Liver (tissue), 9 donors: ENCODE data around the gene RGS7. TPM values are rescaled to one million over a fixed set of nuclear protein-coding genes. Genes with fewer than 3 reads are reported as not detected.

Experiments
- DNase-seq: peaks from one replicate; pipeline ENCODE4 v3.0.0-alpha.2; 2017; ENCODE audit warnings: low spot score
- H3K27ac ChIP-seq, 2 donors: one replicate each; pipeline ENCODE4 v1.7.0; 2013; ENCODE audit warnings: inconsistent platforms in 2 of 2, low read length in 2 of 2, control low read depth in 1 of 2, low read depth in 1 of 2, mild to moderate bottlenecking in 1 of 2
- H3K27me3 ChIP-seq, 4 donors: one replicate each; pipeline versions ENCODE4 v1.6.1 to v1.7.0; 2013; ENCODE audit warnings: low read length in 3 of 4, inconsistent platforms in 1 of 4, mild to moderate bottlenecking in 1 of 4, moderate library complexity in 1 of 4; ENCODE audit not compliant: control insufficient read depth in 4 of 4, insufficient read depth in 4 of 4
- H3K36me3 ChIP-seq, 4 donors: one replicate each; pipeline versions ENCODE4 v1.6.1 to v1.7.0; 2013; ENCODE audit warnings: low read length in 3 of 4, mild to moderate bottlenecking in 3 of 4, low read depth in 1 of 4, moderate library complexity in 1 of 4; ENCODE audit not compliant: control insufficient read depth in 4 of 4, insufficient read depth in 3 of 4
- H3K4me1 ChIP-seq, 4 donors: one replicate each; pipeline versions ENCODE4 v1.6.1 to v1.7.0; 2013; ENCODE audit warnings: low read length in 3 of 4, mild to moderate bottlenecking in 3 of 4, moderate library complexity in 1 of 4; ENCODE audit not compliant: control insufficient read depth in 4 of 4, insufficient read depth in 4 of 4
- H3K4me3 ChIP-seq, 3 donors: one replicate each; pipeline versions ENCODE4 v1.6.1 to v1.7.0; 2013; ENCODE audit warnings: low read length in 3 of 3, control low read depth in 1 of 3, low read depth in 1 of 3, mild to moderate bottlenecking in 1 of 3
- H3K9ac ChIP-seq, 2 donors: one replicate each; pipeline ENCODE4 v1.7.0; 2013; ENCODE audit warnings: low read length in 2 of 2, mild to moderate bottlenecking in 2 of 2, moderate library complexity in 2 of 2, control low read depth in 1 of 2, low read depth in 1 of 2
- H3K9me3 ChIP-seq, 4 donors: one replicate each; pipeline versions ENCODE4 v1.6.1 to v1.7.0; 2013; ENCODE audit warnings: low read length in 3 of 4; ENCODE audit not compliant: control insufficient read depth in 4 of 4
- EGR1 ChIP-seq, 2 donors: IDR thresholded peaks; 2 replicates each; pipeline ENCODE4 v1.6.1; 2016 to 2018; ENCODE audit warnings: antibody characterized with exemption in 2 of 2, low read depth in 2 of 2
- FOXA1 ChIP-seq: IDR thresholded peaks from 2 replicates; pipeline ENCODE4 v1.6.1; 2016; ENCODE audit warnings: antibody characterized with exemption
- FOXA2 ChIP-seq: IDR thresholded peaks from 2 replicates; pipeline ENCODE4 v1.6.1; 2016; ENCODE audit warnings: antibody characterized with exemption
- GABPA ChIP-seq, 2 donors: IDR thresholded peaks in 1 of 2; conservative IDR thresholded peaks in 1 of 2; 2 replicates each; pipeline ENCODE4 v1.6.1; 2016; ENCODE audit warnings: antibody characterized with exemption in 2 of 2, mild to moderate bottlenecking in 1 of 2, moderate library complexity in 1 of 2
- HNF4A ChIP-seq, 2 donors: conservative IDR thresholded peaks; 2 replicates each; pipeline ENCODE4 v1.6.1; 2016; ENCODE audit warnings: antibody characterized with exemption in 2 of 2, mild to moderate bottlenecking in 2 of 2
- HNF4G ChIP-seq: IDR thresholded peaks from 2 replicates; pipeline ENCODE4 v1.6.1; 2016; ENCODE audit warnings: antibody characterized with exemption
- JUND ChIP-seq, 2 donors: IDR thresholded peaks; 2 replicates each; pipeline ENCODE4 v1.6.1; 2016; ENCODE audit warnings: antibody characterized with exemption in 2 of 2
- NR2F2 ChIP-seq: IDR thresholded peaks from 2 replicates; pipeline ENCODE4 v1.6.1; 2016; ENCODE audit warnings: antibody characterized with exemption
- RAD21 ChIP-seq, 2 donors: IDR thresholded peaks; 2 replicates each; pipeline ENCODE4 v1.6.1; 2016; ENCODE audit warnings: antibody characterized with exemption in 2 of 2, mild to moderate bottlenecking in 2 of 2
- RXRA ChIP-seq, 2 donors: IDR thresholded peaks; 2 replicates each; pipeline ENCODE4 v1.6.1; 2017 to 2018; ENCODE audit warnings: antibody characterized with exemption in 2 of 2, mild to moderate bottlenecking in 1 of 2
- SP1 ChIP-seq: IDR thresholded peaks from 2 replicates; pipeline ENCODE4 v1.6.1; 2018; ENCODE audit warnings: antibody characterized with exemption, mild to moderate bottlenecking
- TAF1 ChIP-seq: conservative IDR thresholded peaks from 2 replicates; pipeline ENCODE4 v1.6.1; 2016; ENCODE audit warnings: antibody characterized with exemption, mild to moderate bottlenecking
- YY1 ChIP-seq: IDR thresholded peaks from 2 replicates; pipeline ENCODE4 v1.6.1; 2016; ENCODE audit warnings: antibody characterized with exemption, mild to moderate bottlenecking
- WGBS: extraction: QIAGEN DNeasy Blood & Tissue Kit; methylation state at CpG from one replicate; pipeline ENCODE4 v1.1.7; 2013; 5-methylcytosine and 5-hydroxymethylcytosine counted together
- polyA plus RNA-seq, 2 donors: library from polyadenylated mRNA; stranded (reverse) in 1 of 2; unstranded in 1 of 2; fragments of 200-250 nt in 1 of 2; fragments of >200 nt in 1 of 2; fragmentation: Nextera tagmentation in 1 of 2; extraction: Ambion mirVana in 1 of 2; gene quantifications; one replicate each; pipeline versions ENCODE4 v1.2.1 to v1.2.3, GENCODE V29; 2013 to 2015
- total RNA-seq, 2 donors: library from RNA; depleted of rRNA; stranded (reverse); fragments of >200 nt; gene quantifications; one replicate each; pipeline ENCODE4 v1.2.3, GENCODE V29; 2014
- TF ChIP-seq, protein P1 (sequence below): IDR thresholded peaks from 2 replicates; pipeline ENCODE4 v1.6.1; 2016; ENCODE audit warnings: antibody characterized with exemption
- TF ChIP-seq, protein P2 (sequence below): IDR thresholded peaks from 2 replicates; pipeline ENCODE4 v1.6.1; 2016; ENCODE audit warnings: antibody characterized with exemption
- TF ChIP-seq, protein P3 (sequence below): IDR thresholded peaks from 2 replicates; pipeline ENCODE4 v1.6.1; 2016; ENCODE audit warnings: antibody characterized with exemption
- TF ChIP-seq, protein P4 (sequence below): fragments of 150-350 bp; IDR thresholded peaks from 2 replicates; pipeline ENCODE4 v1.5.1; 2017; ENCODE audit warnings: improper control_type of control experiment, low read depth, low read length; ENCODE audit not compliant: missing input control
- TF ChIP-seq, protein P5 (sequence below): IDR thresholded peaks from 2 replicates; pipeline ENCODE4 v1.6.1; 2016; ENCODE audit warnings: antibody characterized with exemption, mild to moderate bottlenecking
- donor health status: healthy.
- donor health status: healthy.
- donor health status: healthy.
- donor health status: healthy.
- donor health status: healthy.

RGS7 gene
- total and polyA plus RNA-seq, 4 donors = 0.05 to 0.18 TPM; not detected in 2

DNA sequence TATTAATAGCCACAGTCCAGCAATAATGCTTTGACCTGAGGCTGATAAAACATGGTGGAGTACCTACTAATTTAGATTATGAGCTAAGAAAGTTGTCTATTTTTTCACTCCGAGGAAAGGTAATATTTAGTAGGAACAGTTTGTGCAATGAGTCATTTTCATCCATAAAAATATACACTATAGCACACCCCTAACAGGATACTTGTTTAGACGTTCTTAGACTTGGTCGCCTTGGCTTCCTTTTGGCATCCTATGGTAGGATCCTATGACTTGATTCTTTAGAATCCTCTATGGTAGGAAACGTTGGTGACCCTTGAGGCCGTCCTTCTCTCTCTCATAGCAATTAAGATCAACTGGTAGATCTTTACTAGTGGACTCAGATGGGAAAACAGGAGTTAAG is 81.8 kb downstream of the RGS7 start:
- Histone ChIP-seq H3K9me3 (peaks cover 0 to 6% (median 2%) of the 10 kb centered on the region in 4 donors), H3K4me1 (no peaks in the 10 kb centered on the region)
- WGBS = 57% methylated on average over 5 of the region's 5 CpGs

DNA sequence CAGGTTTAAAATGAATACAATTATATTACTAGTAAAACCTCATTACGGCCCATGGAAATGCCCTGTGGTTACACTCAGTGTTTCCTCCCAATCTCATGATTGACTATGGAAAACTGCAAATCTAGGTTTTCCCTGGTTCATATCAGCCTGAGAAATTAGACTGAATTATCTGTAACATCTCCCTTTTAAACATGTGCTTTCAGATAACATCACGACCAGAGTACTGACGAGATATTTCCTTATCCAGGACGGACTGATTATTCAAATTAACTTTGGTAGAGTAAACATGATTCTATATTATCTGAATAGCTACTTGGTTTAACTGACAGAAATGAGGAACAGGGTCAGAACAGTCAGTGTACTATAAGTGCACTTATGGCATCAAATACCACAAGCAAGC is 82.3 kb downstream of the RGS7 start:
- no peak for DNase-seq
- no peaks in the 10 kb centered on the region for H3K36me3 ChIP-seq
- no peak overlapping the region for H3K27ac ChIP-seq
- H3K4me3 ChIP-seq = no peak overlapping the region
- H3K27me3 ChIP-seq = peaks cover 0 to 4% (median 0%) of the 10 kb centered on the region in 4 donors
- WGBS = 46% methylated on average over 4 of the region's 4 CpGs
- H3K4me1 ChIP-seq = no peaks in the 10 kb centered on the region
- no peak overlapping the region for H3K9ac ChIP-seq
- peaks cover 0 to 6% (median 2%) of the 10 kb centered on the region in 4 donors for H3K9me3 ChIP-seq
- TF ChIP-seq GABPA (IDR thresholded peaks at IDR 0.05 in 1 of 2, conservative IDR thresholded peaks at IDR 0.05 in 1 of 2) (no peak), TAF1 (no peak), RAD21 (IDR thresholded peaks at IDR 0.05) (no peak), YY1 (no peak), NR2F2 (no peak), HNF4G (no peak), JUND (IDR thresholded peaks at IDR 0.05) (no peak)
- TF ChIP-seq, protein P1, sequence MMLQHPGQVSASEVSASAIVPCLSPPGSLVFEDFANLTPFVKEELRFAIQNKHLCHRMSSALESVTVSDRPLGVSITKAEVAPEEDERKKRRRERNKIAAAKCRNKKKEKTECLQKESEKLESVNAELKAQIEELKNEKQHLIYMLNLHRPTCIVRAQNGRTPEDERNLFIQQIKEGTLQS = no peak
- TF ChIP-seq, protein P2, sequence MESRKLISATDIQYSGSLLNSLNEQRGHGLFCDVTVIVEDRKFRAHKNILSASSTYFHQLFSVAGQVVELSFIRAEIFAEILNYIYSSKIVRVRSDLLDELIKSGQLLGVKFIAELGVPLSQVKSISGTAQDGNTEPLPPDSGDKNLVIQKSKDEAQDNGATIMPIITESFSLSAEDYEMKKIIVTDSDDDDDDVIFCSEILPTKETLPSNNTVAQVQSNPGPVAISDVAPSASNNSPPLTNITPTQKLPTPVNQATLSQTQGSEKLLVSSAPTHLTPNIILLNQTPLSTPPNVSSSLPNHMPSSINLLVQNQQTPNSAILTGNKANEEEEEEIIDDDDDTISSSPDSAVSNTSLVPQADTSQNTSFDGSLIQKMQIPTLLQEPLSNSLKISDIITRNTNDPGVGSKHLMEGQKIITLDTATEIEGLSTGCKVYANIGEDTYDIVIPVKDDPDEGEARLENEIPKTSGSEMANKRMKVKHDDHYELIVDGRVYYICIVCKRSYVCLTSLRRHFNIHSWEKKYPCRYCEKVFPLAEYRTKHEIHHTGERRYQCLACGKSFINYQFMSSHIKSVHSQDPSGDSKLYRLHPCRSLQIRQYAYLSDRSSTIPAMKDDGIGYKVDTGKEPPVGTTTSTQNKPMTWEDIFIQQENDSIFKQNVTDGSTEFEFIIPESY = no peak
- TF ChIP-seq, protein P3, sequence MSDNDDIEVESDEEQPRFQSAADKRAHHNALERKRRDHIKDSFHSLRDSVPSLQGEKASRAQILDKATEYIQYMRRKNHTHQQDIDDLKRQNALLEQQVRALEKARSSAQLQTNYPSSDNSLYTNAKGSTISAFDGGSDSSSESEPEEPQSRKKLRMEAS = no peak
- TF ChIP-seq, protein P4, sequence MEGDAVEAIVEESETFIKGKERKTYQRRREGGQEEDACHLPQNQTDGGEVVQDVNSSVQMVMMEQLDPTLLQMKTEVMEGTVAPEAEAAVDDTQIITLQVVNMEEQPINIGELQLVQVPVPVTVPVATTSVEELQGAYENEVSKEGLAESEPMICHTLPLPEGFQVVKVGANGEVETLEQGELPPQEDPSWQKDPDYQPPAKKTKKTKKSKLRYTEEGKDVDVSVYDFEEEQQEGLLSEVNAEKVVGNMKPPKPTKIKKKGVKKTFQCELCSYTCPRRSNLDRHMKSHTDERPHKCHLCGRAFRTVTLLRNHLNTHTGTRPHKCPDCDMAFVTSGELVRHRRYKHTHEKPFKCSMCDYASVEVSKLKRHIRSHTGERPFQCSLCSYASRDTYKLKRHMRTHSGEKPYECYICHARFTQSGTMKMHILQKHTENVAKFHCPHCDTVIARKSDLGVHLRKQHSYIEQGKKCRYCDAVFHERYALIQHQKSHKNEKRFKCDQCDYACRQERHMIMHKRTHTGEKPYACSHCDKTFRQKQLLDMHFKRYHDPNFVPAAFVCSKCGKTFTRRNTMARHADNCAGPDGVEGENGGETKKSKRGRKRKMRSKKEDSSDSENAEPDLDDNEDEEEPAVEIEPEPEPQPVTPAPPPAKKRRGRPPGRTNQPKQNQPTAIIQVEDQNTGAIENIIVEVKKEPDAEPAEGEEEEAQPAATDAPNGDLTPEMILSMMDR = no peak

More for the DNA sequence above, 81.8 kb downstream of the RGS7 start:
- Histone ChIP-seq H3K27ac (no peak overlapping the region), H3K9ac (no peak overlapping the region), H3K27me3 (peaks cover 0 to 4% (median 0%) of the 10 kb centered on the region in 4 donors), H3K4me3 (no peak overlapping the region), H3K36me3 (no peaks in the 10 kb centered on the region)
- TF ChIP-seq FOXA1 (no peak), EGR1 (IDR thresholded peaks at IDR 0.05; ENCODE audit: low read depth in 2 of 2) (no peak), RXRA (IDR thresholded peaks at IDR 0.05) (no peak), YY1 (no peak), SP1 (no peak), NR2F2 (no peak), JUND (IDR thresholded peaks at IDR 0.05) (no peak), FOXA2 (no peak), GABPA (IDR thresholded peaks at IDR 0.05 in 1 of 2, conservative IDR thresholded peaks at IDR 0.05 in 1 of 2) (no peak), RAD21 (IDR thresholded peaks at IDR 0.05) (no peak), HNF4G (no peak), HNF4A (conservative IDR thresholded peaks at IDR 0.05) (no peak)
- TF ChIP-seq, protein P1 = no peak
- TF ChIP-seq, protein P3 = no peak
- TF ChIP-seq, protein P5, sequence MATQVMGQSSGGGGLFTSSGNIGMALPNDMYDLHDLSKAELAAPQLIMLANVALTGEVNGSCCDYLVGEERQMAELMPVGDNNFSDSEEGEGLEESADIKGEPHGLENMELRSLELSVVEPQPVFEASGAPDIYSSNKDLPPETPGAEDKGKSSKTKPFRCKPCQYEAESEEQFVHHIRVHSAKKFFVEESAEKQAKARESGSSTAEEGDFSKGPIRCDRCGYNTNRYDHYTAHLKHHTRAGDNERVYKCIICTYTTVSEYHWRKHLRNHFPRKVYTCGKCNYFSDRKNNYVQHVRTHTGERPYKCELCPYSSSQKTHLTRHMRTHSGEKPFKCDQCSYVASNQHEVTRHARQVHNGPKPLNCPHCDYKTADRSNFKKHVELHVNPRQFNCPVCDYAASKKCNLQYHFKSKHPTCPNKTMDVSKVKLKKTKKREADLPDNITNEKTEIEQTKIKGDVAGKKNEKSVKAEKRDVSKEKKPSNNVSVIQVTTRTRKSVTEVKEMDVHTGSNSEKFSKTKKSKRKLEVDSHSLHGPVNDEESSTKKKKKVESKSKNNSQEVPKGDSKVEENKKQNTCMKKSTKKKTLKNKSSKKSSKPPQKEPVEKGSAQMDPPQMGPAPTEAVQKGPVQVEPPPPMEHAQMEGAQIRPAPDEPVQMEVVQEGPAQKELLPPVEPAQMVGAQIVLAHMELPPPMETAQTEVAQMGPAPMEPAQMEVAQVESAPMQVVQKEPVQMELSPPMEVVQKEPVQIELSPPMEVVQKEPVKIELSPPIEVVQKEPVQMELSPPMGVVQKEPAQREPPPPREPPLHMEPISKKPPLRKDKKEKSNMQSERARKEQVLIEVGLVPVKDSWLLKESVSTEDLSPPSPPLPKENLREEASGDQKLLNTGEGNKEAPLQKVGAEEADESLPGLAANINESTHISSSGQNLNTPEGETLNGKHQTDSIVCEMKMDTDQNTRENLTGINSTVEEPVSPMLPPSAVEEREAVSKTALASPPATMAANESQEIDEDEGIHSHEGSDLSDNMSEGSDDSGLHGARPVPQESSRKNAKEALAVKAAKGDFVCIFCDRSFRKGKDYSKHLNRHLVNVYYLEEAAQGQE = no peak
- TF ChIP-seq, protein P4 = no peak
- no peak for DNase-seq
